AG08395 (cell line): ENCODE data around the gene PRKAR1B.
"Not testable (repeated sequence)": the region's sequence is repeated elsewhere in the genome, so short reads cannot be mapped to it uniquely, and the experiment has no call there.

Experiments
- DNase-seq: peaks from one replicate; pipeline ENCODE4 v3.0.0; 2012; ENCODE audit warnings: mixed read lengths, low spot score

Gene PRKAR1B

DNA sequence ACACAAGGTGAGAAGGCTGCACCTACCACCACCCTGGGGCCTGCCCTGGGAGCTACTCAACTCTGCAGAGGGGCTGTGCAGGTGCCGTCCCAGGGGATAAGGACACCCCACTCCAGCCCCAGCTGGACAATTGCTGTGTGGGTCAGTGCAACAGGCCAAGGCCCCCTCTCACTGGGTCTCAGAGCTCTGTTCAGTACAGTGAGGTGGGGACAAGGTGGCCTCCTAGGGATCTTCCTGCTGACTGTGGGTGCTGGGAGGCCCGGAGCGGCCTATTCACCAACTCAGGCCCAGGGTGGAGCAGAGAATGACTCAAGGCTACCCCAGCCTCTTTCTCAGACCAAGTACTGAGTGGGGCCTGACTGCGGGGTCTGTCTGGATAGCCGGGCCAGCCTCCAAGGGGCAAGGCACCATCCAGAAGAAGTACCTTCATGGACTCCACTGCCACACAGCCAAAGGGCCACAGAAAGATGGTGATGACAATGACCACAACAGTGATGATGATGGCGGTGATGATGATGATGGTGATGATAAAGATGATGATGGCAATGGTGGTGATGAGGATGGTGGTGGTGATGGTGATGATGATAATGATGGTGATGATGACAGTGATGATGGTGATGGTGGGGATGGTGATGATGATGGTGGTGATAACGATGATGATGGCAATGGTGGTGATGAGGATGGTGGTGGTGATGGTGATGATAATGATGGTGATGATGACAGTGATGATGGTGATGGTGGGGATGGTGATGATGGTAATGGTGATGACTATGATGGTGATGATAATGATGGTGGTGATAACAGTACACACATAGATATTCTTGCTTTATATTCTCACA, 60.4 kb downstream of the PRKAR1B start:
- DNase-seq: no peak

DNA sequence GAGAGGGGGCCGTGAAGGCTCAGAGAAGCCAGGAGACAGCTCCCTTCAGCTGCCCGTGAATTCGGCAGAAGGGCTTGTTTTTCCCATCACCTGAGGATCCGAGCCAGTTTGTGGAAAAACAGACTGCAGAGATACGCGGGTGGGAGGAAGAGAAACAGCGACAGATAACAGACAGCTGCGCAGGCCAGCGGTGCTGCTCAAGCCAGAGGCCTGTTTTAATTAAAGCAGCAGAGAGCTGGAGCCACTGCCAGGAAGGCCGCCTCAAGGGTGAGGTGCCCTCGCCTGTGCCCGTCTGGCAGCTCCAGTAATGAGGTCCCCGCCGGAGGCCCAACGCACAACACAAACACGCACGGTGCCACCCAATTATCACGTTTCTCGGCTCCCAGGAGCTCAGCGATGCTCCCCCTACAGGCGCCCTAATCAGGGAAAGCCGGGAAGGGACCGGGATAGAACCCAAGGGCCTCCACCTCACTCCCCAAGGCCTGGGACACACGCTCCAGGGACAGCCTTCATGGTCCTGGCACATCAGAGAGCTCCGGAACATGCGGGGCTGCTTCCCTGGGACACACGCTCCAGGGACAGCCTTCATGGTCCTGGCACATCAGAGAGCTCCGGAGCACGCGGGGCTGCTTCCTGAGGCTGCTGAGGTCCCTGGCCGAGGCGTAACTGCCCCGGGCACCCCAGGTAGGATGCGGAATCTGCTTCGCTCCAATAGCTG, 61.2 kb downstream of the PRKAR1B start:
- peak; percentile 31 for DNase-seq

DNA sequence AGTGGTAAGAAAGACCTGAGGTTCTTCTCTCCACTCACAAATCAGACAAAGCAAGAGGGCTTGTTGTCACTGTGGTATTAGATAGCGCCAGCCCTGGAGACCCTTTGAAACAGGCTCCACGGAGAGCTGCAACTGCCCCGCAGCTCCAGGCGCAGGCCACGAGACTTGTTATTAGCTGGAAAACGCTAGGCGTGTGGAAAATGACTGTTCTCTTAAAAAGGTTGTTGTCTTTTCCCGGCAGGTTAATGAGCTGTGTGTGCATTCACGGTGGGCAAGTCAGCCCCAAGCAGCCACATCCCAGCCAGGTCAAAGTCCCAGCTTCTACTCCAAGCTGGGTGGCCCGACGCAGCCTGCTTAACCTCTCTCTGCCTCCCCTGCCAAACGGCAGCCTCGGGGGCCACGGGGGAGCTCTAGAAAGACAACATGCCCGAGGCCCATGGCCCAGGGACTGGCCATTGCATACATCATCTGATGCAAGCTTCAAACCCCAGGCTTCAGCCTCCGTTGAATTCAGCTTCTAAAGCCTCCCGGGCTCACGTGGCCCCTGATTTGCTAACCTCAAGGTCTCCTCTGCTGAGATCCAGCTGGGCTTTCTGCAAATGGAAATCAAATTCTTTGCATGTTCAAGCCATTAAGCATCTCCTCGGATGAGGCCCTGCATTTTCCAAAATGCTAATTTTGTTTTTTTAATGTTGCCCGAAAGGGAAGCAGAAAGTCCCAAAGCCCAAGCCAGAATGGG, 61.9 kb downstream of the PRKAR1B start:
- peak; percentile 22 for DNase-seq

DNA sequence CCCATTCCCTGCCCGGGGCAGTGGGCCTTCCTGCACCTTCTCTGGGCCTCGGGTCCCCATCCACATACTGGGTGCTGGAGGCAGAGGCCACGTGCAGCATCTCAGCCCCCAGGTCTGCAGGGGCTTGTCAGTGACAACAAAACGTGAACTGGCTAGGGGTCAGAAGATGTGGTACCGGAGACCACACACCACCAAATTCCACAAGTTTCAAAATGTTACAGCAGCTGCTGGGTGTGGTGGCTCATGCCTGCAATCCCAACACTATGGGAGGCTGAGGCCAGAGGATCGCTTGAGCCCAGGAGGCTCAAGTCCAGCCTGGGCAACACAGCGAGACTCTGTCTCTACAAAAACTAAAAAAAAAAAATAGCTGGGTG, 62.7 kb downstream of the PRKAR1B start:
- DNase-seq: no peak

DNA sequence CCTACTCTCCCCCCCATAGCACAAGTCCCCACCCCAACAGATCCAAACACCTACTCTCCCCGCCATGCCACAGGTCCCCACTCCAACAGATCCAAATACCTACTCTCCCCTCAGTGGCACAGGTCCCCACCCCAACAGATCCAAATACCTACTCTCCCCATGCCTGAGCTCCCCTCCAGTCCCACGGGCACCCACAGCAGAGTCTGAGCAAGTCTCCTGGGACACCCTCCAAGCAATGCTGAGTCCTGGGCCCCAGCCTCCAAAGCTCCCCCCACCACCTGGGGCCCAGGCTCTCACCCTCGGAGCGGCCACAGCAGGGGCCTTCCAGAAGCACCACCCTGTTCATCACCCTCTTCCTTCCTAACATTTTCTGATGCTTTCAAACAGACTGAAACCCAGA, 64.5 kb downstream of the PRKAR1B start:
- no peak for DNase-seq

DNA sequence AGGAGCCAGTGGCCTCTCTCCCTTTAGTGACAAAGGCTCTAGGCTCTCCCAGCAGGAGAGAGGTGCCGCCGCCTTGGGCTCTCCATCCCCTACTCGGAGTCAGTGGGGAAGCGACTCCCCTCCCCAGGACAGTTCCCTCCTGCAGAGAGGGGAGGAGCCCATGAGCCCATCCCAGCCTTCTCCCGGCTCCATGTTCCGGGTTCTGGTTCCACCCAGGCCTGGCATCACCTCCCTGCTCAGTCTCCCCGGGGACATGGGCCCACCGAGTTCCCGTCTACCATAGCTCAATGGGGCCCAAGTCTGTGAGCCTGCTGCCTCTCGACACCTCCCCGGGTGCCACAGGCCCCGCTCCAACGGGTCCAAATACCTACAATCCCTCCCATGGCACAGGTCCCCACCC, 67.1 kb downstream of the PRKAR1B start:
- DNase-seq: no peak

DNA sequence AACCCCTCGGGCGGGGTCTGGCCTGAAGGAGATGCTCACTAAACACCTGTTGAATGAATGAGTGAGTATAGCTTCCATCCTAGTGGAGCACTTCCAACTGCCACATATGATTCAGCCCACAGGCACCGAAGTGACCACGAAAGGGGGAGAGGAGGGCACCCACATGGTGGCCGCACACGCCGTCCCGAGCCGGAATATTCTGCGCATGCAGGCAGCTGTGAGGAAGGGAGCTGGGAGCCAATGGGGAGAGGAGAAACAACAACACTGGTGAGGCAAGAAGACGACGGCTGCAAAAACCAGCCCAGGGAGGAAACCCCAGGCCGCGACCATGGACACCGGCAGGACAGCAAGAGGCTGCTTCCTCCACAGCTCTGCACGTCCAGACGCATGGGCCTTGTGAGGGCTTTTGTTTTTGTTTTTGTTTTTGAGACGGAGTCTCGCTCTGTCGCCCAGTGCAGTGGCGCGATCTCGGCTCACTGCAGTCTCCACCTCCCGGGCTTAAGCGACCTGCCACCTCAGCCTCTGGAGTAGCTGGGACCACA, 67.7 kb downstream of the PRKAR1B start:
- DNase-seq: no peak

DNA sequence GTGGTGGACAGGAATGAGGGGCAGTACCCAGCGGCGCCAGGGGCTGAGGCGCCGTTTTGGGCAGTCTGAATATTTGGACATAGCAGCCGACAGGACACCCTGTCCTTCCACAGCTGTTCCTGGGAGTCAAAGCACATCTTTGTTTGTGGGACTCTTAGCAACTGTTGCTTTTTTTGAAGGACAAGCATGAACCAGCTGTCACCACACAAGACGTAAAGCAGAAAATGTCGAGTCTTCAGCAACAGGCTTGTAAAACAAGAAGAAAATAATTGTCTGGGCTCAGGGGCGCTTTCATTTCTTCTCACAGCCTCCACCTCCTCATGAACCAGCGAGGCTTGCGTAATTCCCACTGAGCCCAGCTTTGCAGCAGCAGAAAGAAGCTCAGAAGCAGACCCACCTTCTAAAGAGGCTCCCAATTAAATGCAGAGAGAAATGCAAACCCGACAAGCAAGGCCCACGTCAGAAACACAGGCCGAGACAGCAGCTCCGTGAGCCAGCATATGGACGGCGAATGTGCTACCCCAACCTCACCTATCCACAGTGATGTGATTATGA, 69.4 kb downstream of the PRKAR1B start:
- peak; percentile 7 for DNase-seq

DNA sequence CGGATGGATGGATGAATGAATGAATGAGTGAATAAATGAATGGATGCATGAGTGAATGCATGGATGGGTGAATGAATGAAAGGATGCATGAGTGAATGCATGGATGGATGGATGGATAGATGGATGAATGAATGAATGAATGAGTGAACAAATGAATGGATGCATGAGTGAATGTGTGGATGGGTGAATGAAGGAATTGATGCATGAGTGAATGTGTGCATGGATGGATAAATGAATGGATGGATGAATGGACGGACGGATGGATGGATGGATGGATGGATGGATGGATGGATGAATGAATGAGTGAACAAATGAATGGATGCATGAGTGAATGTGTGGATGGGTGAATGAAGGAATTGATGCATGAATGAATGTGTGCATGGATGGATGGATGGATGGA, 70.1 kb downstream of the PRKAR1B start:
- not testable (repeated sequence) for DNase-seq

DNA sequence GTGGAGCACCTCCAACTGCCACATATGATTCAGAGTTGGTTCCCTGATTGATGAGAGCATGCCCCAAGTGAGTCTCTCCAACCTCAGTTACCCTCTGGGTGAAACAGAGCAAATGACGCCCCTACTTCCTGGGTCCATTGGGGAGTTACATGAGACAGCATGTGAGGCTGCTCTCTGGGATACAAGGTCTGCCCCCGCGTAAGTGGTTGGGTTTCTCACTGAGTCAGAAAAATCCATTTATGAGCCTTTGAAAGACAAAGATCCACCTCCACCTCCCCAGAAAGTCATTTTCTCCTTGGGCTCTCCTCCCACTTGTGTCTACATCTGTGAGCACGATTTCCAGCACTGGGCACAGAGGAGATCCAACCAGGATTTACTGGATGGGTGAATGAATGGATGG, 71.3 kb downstream of the PRKAR1B start:
- DNase-seq: no peak

DNA sequence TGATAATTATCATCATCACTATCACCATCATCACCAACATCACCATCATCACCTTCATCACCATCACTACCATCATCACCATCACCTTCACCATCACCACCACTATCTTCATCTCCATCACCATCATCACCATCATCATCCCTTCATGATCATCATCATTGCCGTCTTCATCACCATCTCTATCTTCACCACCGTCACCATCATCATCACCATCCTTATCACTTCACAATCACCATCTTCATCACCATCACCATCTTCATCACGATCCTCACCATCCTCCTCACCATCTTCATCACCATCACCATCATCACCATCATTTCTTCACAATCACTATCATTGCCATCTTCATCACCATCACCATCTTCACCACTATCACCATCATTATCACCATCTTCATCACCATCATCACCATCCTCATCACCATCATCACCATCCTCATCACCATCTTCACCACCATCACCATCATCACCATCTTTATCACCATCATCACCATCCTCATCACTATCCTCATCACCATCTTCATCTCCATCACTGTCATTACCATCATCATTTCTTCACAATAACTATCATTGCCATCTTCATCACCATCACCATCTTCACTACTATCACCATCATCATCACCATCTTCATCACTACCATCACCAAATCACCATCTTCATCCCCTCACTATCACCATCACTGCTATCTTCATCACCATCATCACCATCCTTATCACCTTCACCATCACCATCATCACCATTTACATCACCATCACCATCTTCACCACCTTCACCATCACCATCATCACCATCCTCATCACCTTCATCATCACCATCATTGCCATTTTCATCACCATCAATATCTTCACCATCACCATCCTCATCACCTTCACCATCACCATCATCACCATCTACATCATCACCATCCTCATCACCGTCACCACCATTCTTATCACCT, 73.0 kb downstream of the PRKAR1B start:
- no peak for DNase-seq

DNA sequence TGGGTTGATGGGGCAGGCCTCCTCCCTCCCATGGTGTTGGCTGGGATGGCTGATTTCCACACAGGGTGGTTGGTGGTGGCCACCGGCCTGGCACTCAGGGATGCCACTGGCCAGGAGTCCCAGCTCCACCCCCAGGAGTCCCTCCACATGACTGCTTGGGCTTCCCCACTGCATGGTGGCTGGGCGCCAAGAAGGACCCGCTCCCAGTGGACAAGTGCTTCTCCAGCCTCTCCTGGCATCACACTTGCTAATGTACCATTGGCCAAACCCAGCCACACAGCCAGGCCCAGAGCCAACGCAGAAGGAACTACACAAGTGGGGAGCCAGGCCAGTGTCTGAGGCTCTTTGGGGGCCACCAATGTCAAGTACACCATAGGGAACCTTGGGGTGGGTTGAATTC, 74.2 kb downstream of the PRKAR1B start:
- DNase-seq: no peak

DNA sequence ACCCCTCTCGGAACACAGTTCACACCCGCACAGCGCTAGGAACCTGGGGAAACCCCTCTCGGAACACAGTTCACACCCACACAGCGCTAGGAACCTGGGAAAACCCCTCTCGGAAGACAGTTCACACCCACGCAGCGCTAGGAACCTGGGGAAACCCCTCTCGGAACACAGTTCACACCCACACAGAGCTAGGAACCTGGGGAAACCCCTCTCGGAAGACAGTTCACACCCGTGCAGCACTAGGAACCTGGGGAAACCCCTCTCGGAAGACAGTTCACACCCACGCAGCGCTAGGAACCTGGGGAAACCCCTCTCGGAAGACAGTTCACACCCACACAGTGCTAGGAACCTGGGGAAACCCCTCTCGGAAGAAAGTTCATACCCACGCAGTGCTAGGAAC, 74.9 kb downstream of the PRKAR1B start:
- not testable (repeated sequence) for DNase-seq

DNA sequence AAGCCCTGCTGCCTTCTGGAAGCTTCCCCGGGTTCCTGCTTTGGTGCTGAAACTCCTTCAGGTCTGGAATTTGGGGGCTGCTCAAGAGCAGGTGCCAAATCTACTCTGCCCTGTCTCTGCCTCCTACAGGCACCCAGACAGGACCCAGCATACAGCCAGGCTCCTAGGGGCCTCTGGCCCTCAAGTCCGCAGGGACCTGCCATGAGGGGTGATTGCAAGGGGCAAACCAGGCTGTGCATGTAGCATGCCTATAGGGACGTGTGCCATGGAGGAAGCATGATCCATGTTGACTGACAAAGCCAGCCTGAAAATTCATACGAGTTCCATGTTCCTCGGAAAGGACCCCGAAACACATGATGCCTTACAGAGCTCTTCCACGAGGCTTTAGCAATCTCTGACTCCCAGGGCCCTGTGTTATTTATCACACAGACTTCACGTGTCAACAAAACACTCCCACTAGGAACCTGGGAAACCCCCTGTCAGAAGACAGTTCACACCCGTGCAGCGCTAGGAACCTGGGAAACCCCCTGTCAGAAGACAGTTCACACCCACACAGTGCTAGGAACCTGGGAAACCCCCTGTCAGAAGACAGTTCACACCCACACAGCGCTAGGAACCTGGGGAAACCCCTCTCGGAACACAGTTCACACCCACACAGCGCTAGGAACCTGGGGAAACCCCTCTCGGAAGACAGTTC, 75.9 kb downstream of the PRKAR1B start:
- DNase-seq: no peak

DNA sequence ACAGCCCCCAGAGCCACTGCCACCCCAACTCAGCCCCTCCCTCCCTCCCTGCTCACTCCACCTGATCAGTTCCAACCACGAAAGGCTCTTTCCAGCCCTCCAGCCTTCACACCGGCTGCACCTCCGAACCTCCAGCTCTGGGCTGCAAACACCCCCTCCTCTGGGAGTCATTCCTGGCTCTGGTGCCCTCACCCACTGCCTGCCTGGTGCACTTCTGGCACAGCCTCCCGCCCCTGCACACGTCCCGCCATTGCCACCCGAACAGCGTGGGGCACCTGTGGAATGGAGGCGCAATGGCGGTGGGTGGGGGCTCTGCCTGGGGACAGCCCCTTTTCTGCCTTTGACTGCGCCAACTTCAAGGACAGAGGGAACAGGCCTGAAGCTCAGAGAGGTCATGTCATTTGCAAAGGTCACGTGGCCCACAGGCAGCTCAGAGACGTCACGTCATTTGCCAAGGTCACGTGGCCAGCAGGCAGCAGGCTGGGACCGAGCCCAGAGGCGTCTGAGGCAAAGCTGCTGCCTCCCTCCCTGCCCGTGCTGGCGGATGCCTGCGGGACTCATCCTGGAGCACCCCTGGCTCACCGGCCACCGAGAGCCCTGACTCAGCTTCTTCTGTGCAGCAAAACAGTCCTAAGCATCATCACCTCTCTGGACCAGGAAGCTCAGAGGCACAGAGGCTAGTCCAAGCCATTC, 76.6 kb downstream of the PRKAR1B start:
- no peak for DNase-seq

DNA sequence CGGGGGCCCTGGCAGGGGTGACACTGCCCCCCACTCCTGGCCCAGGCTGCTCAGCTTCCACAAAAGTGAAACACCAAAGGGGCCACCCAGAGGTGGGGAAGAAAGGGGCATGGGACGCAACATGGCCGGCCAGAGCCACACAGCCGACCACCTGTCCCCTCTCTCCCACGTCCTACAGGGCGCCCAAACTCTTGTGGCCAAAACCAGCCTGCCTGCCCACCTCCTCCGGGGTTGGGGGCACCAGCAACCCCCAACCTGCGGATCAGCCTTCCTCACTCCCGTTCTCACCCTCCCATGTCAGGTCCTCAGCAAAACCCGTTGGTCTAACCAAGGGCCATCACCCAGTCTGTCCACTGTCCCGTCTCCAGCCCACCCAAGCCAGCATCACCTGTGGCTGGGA, 80.1 kb downstream of the PRKAR1B start:
- no peak for DNase-seq

DNA sequence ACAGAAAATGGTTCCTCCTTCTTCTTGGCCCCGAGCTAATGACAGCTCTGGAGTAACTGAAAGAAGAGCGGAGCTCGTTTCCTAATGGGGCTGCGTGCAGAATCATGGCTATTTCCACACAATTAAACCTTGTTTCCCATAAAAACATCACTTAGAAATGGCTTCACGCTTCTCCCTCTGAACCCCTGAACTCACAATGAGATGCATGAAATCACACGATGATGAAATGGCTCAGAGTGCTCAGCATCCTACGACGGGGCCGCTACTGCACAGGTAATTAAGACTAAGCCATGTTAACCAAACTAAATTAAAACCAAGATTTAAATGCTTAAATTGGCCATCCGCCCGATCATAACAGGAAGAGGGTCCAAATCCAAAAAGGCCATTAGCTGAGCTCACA, 80.6 kb downstream of the PRKAR1B start:
- DNase-seq: no peak

DNA sequence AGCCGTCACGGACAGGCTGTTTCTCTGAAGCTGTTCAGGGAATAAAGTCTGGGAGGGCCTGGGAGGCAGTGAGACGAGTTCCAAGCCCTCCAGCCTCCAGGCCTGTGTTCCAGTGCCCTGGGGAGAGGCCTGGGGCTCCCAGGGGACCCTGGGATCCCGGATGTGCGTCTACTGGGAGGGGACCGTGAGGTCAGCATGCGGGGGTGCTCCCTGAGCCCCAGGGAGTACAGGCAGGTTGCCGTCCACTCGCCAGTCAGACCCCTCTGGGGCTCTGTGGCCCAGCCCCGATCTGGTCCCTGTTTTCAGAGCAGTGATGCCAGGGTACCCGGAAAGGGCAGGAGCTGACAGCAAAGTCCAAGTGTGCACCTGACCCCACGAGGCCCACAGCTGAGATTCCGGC, 81.5 kb downstream of the PRKAR1B start:
- no peak for DNase-seq

DNA sequence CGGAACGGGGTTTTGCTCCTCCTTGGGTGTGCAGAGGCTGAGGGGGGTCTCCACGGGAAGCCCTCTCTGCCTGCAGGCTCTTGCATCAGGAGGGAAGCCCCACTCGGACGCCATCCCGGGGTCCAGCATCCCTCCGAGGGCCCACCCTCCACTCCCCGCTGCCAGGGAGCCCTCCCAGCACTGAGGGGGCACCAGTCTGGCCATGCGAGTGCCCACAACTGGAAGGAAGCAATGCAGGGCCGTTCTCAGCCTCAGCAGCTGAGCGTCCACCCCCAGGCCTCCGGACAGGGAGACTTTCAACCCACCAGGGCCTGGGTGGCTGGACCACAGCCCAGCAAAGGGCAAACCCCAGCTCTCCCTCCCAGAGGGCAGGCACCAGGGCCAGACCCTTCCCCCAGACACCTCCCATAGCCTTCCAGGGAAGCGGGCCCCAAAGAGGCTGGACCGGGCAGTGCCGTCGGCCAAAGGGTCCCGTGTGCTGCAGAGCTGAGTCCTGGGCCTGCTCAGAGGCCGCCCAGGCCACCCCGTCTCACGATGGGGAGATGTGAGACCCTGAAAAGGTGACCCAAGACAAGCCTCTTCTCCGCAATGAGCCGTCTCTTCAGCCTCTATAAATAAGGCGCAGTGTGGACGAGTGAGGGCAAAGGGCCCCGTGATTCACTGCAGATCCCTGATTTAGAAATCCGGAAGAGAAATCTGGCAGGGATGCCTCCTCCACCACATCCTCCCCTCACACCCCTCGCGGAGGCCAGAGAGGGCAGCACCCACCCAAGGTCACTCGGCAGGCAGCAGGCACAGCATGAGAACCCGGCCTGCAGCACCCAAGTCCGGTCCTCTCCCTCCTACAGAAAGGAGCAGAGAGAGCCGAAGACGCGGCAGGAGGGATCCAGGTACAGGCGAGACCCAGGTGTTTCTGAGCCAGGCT, 82.4 kb downstream of the PRKAR1B start:
- no peak for DNase-seq
